ENCODE measurements around the gene ERICH4. TPM values are rescaled to one million over a fixed set of nuclear protein-coding genes. Genes with fewer than 3 reads are reported as not detected.

The ERICH4 gene
- total and polyA plus RNA-seq, 7 experiments from 2014 or later, result not detected

DNA sequence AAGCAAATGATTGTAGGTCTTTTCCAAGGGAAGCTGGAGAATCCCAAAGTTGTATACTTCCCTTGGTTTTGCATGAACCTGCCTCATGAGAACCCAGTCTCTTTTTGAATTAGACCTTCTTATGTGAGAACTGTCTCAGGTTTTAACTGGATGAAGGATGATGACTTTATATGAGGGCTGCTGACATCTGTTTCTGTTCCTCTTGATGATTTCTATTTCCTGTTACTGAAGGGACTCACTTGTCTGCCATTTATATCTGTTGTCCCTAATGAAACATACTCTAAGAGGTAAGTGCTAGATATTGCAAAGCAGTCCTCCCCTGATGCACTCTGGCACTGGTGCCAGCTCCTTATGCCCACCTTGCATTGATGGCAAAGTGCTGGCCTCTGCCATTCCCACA is 33.6 kb downstream of the ERICH4 start:
- Mint-ChIP-seq H3K27me3 (peaks cover 35 to 49% (median 43%) of the 10 kb centered on the region in 5 donors), H3K9me3 (peaks cover 0 to 13% (median 4%) of the 10 kb centered on the region in 11 donors), H3K4me1 (peaks cover 0 to 5% (median 0%) of the 10 kb centered on the region in 7 donors), H3K4me3 (no peak overlapping the region), H3K27ac (no peak overlapping the region), H3K36me3 (peaks cover 0 to 10% (median 0%) of the 10 kb centered on the region in 5 donors)
- Histone ChIP-seq H3K4me3 (ENCODE audit: low read length) (no peak overlapping the region), H3K9me3 (ENCODE audit: control insufficient read depth in 2 of 3, low read length in 3 of 3) (no peaks in the 10 kb centered on the region), H3K27me3 (ENCODE audit: control insufficient read depth in 2 of 2, insufficient read depth in 2 of 2, low read length in 2 of 2) (no peaks in the 10 kb centered on the region), H3K36me3 (ENCODE audit: control insufficient read depth in 2 of 3, insufficient read depth in 3 of 3, low read length in 3 of 3) (no peaks in the 10 kb centered on the region), H3K27ac (ENCODE audit: low read depth, low read length) (no peak overlapping the region), H3K4me1 (ENCODE audit: control insufficient read depth in 2 of 2, insufficient read depth in 2 of 2, low read length in 2 of 2) (no peaks in the 10 kb centered on the region)
- ChIA-PET POLR2A (interaction anchor here (0.7 kb wide), 1 partner anchor 20 kb away, joined by 3 read pairs; no protein-coding TSS in a partner anchor), CTCF (no interaction called here)
- DNase-seq (no peak), ATAC-seq (no peak)
- intact Hi-C loops (cut with micrococcal nuclease), result no loop called here

DNA sequence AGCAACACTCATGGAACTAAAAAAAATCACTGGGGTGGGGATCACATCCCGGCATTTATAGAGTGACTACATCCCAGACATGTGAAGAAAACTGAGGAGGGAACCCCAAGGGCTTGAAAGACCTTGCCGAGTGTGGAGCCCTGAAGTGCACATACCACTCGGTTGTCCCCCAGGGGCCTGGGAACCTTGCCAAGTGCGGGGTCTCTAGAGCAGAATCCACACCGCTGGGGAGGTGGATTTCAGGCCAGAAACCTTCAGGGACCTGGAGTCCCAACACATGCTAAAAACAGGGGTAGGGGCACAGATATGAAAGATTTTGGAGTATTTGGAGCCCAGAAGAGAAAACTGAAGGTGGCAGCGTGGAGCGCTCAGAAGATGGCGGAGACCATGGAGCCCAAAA is 35.2 kb downstream of the ERICH4 start:
- Mint-ChIP-seq H3K4me1 (peaks cover 0 to 5% (median 0%) of the 10 kb centered on the region in 7 donors), H3K36me3 (peaks cover 0 to 7% (median 0%) of the 10 kb centered on the region in 5 donors)
- CTCF ChIA-PET, result no interaction called here

DNA sequence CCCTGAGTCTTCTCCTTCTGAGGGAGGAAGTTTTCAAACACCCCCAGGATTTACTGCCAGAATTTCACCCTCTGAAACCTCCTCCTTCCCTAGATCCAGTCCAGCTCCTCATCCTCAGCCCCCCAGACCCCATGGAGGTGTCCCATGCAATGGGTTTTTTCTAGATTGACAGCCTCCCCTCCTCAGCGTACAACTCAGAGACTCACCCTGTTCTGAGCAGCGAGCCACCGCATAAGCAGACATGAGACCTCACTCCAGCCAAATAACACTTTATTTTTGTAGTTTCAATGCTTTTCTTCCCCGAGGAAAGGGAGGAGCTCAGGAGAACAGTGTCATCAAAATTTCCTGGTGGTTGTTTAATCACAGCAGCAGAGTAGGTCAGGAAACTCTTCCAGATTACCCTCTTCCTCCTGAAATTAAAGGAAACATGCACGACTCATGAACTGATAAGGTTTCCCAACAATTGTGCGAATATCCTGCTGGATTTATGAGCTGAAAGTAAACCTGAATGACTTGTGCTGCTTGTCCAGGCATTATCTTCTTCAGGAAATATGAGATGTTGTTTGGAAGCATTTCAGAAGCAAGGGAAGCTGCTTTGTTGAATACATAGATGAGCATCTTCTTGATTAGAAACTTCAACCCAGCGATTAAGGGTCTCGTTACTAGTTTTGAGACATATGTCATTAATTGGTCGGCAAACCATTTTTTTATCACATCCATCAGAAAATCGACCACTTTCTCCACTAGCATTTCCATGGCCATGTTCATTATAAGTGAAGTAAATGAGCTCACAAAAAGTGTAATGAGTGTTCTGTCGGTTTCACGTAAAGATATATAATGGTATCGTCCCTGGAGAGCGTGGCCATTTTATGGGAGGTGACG is 36.2 kb downstream of the ERICH4 start:
- peaks cover 0 to 4% (median 0%) of the 10 kb centered on the region in 5 donors for H3K36me3 Mint-ChIP-seq
- CTCF ChIA-PET, result interaction anchor here (1.1 kb wide), 1 partner anchor 114 kb away, joined by 4 read pairs; no protein-coding TSS in a partner anchor
- H3K27me3 ChIP-seq (ENCODE audit: control insufficient read depth in 2 of 2, insufficient read depth in 2 of 2, low read length in 2 of 2), result no peaks in the 10 kb centered on the region

More for the DNA sequence above, 35.2 kb downstream of the ERICH4 start:
- Histone ChIP-seq H3K27ac (ENCODE audit: low read depth, low read length) (no peak overlapping the region), H3K27me3 (ENCODE audit: control insufficient read depth in 2 of 2, insufficient read depth in 2 of 2, low read length in 2 of 2) (no peaks in the 10 kb centered on the region), H3K4me1 (ENCODE audit: control insufficient read depth in 2 of 2, insufficient read depth in 2 of 2, low read length in 2 of 2) (no peaks in the 10 kb centered on the region), H3K9me3 (ENCODE audit: control insufficient read depth in 2 of 3, low read length in 3 of 3) (no peaks in the 10 kb centered on the region), H3K36me3 (ENCODE audit: control insufficient read depth in 2 of 3, insufficient read depth in 3 of 3, low read length in 3 of 3) (no peaks in the 10 kb centered on the region), H3K4me3 (ENCODE audit: low read length) (no peak overlapping the region)
- H3K27me3 Mint-ChIP-seq, result peaks cover 29 to 45% (median 40%) of the 10 kb centered on the region in 5 donors
- H3K4me3 Mint-ChIP-seq, result no peak overlapping the region
- POLR2A ChIA-PET, result no interaction called here
- DNase-seq, result no peak
- H3K9me3 Mint-ChIP-seq, result peaks cover 0 to 5% (median 0%) of the 10 kb centered on the region in 11 donors
- intact Hi-C loops (cut with micrococcal nuclease), result no loop called here
- ATAC-seq, result no peak
- no peak overlapping the region for H3K27ac Mint-ChIP-seq

GRCh38 chr19:41479757-41480191 is 36.8 kb downstream of the ERICH4 start:
- H3K9me3 ChIP-seq (ENCODE audit: control insufficient read depth in 2 of 3, low read length in 3 of 3), result no peaks in the 10 kb centered on the region
- peaks cover 0 to 4% (median 0%) of the 10 kb centered on the region in 5 donors for H3K36me3 Mint-ChIP-seq
- H3K4me1 ChIP-seq (ENCODE audit: control insufficient read depth in 2 of 2, insufficient read depth in 2 of 2, low read length in 2 of 2), result no peaks in the 10 kb centered on the region
- H3K27ac Mint-ChIP-seq, result peak overlapping the region in 1 of 9 donors; percentile 80
- H3K27me3 Mint-ChIP-seq, result peaks cover 33 to 48% (median 42%) of the 10 kb centered on the region in 5 donors
- DNase-seq (no peak), ATAC-seq (no peak)
- ChIA-PET POLR2A (no interaction called here), CTCF (interaction anchor here (1.1 kb wide), 1 partner anchor 114 kb away, joined by 4 read pairs; no protein-coding TSS in a partner anchor)
- no peaks in the 10 kb centered on the region for H3K27me3 ChIP-seq (ENCODE audit: control insufficient read depth in 2 of 2, insufficient read depth in 2 of 2, low read length in 2 of 2)
- H3K36me3 ChIP-seq (ENCODE audit: control insufficient read depth in 2 of 3, insufficient read depth in 3 of 3, low read length in 3 of 3), result no peaks in the 10 kb centered on the region
- H3K4me3 Mint-ChIP-seq, result no peak overlapping the region
- peaks cover 0 to 5% (median 0%) of the 10 kb centered on the region in 7 donors for H3K4me1 Mint-ChIP-seq
- intact Hi-C loops (cut with micrococcal nuclease), result no loop called here
- no peak overlapping the region for H3K4me3 ChIP-seq (ENCODE audit: low read length)
- H3K27ac ChIP-seq (ENCODE audit: low read depth, low read length), result no peak overlapping the region
- no peaks in the 10 kb centered on the region for H3K9me3 Mint-ChIP-seq

More for the DNA sequence above, 36.2 kb downstream of the ERICH4 start:
- H3K4me1 ChIP-seq (ENCODE audit: control insufficient read depth in 2 of 2, insufficient read depth in 2 of 2, low read length in 2 of 2), result no peaks in the 10 kb centered on the region
- no peaks in the 10 kb centered on the region for H3K9me3 Mint-ChIP-seq
- POLR2A ChIA-PET, result no interaction called here
- H3K27ac Mint-ChIP-seq, result peak overlapping the region in 1 of 9 donors; percentile 80
- H3K9me3 ChIP-seq (ENCODE audit: control insufficient read depth in 2 of 3, low read length in 3 of 3), result no peaks in the 10 kb centered on the region
- ATAC-seq (no peak), DNase-seq (no peak)
- H3K4me1 Mint-ChIP-seq, result peaks cover 0 to 5% (median 0%) of the 10 kb centered on the region in 7 donors
- H3K4me3 Mint-ChIP-seq, result no peak overlapping the region
- H3K27me3 Mint-ChIP-seq, result peaks cover 30 to 43% (median 41%) of the 10 kb centered on the region in 5 donors
- H3K27ac ChIP-seq (ENCODE audit: low read depth, low read length), result no peak overlapping the region
- H3K4me3 ChIP-seq (ENCODE audit: low read length), result no peak overlapping the region
- intact Hi-C loops (cut with micrococcal nuclease), result no loop called here
- H3K36me3 ChIP-seq (ENCODE audit: control insufficient read depth in 2 of 3, insufficient read depth in 3 of 3, low read length in 3 of 3), result no peaks in the 10 kb centered on the region

- intact Hi-C loops (cut with micrococcal nuclease), result no loop called here
- ATAC-seq (no peak), DNase-seq (no peak)
- Histone ChIP-seq H3K36me3 (ENCODE audit: control insufficient read depth in 2 of 3, insufficient read depth in 3 of 3, low read length in 3 of 3) (no peaks in the 10 kb centered on the region), H3K27me3 (ENCODE audit: control insufficient read depth in 2 of 2, insufficient read depth in 2 of 2, low read length in 2 of 2) (no peaks in the 10 kb centered on the region), H3K4me3 (ENCODE audit: low read length) (no peak overlapping the region), H3K9me3 (ENCODE audit: control insufficient read depth in 2 of 3, low read length in 3 of 3) (no peaks in the 10 kb centered on the region), H3K27ac (ENCODE audit: low read depth, low read length) (no peak overlapping the region), H3K4me1 (ENCODE audit: control insufficient read depth in 2 of 2, insufficient read depth in 2 of 2, low read length in 2 of 2) (no peaks in the 10 kb centered on the region)
- Mint-ChIP-seq H3K9me3 (peaks cover 0 to 2% (median 0%) of the 10 kb centered on the region in 11 donors), H3K27me3 (peaks cover 38 to 53% (median 47%) of the 10 kb centered on the region in 5 donors), H3K4me3 (no peak overlapping the region), H3K4me1 (peaks cover 0 to 5% (median 0%) of the 10 kb centered on the region in 7 donors), H3K27ac (no peak overlapping the region), H3K36me3 (peaks cover 0 to 4% (median 0%) of the 10 kb centered on the region in 5 donors)
- ChIA-PET CTCF (no interaction called here), POLR2A (no interaction called here)
Measured at GRCh38 chr19:41480336-41480735, 37.4 kb downstream of the ERICH4 start.

- POLR2A ChIA-PET, result no interaction called here
- CTCF ChIA-PET, result no interaction called here
Measured at GRCh38 chr19:41484822-41485221, 41.9 kb downstream of the ERICH4 start.

More at GRCh38 chr19:41484822-41485221, 41.9 kb downstream of the ERICH4 start:
- Histone ChIP-seq H3K27ac (ENCODE audit: low read depth, low read length) (no peak overlapping the region), H3K4me3 (ENCODE audit: low read length) (no peak overlapping the region), H3K36me3 (ENCODE audit: control insufficient read depth in 2 of 3, insufficient read depth in 3 of 3, low read length in 3 of 3) (no peaks in the 10 kb centered on the region), H3K9me3 (ENCODE audit: control insufficient read depth in 2 of 3, low read length in 3 of 3) (no peaks in the 10 kb centered on the region), H3K27me3 (ENCODE audit: control insufficient read depth in 2 of 2, insufficient read depth in 2 of 2, low read length in 2 of 2) (no peaks in the 10 kb centered on the region), H3K4me1 (ENCODE audit: control insufficient read depth in 2 of 2, insufficient read depth in 2 of 2, low read length in 2 of 2) (no peaks in the 10 kb centered on the region)
- Mint-ChIP-seq H3K9me3 (peaks cover 0 to 23% (median 6%) of the 10 kb centered on the region in 11 donors), H3K27ac (no peak overlapping the region), H3K4me3 (no peak overlapping the region), H3K27me3 (peaks cover 38 to 60% (median 54%) of the 10 kb centered on the region in 5 donors), H3K36me3 (peaks cover 0 to 8% (median 0%) of the 10 kb centered on the region in 5 donors), H3K4me1 (no peaks in the 10 kb centered on the region)
- intact Hi-C loops (cut with micrococcal nuclease), result no loop called here
- no peak for ATAC-seq
- DNase-seq, result no peak

Data from naive thymus-derived CD4-positive, alpha-beta T cell (primary cell).